HepG2 (cell line): ENCODE data around the gene CDH12. TPM values are rescaled to one million over a fixed set of nuclear protein-coding genes. Genes with fewer than 3 reads are reported as not detected.

Experiments
- ATAC-seq: fragments of 200-7000 bp; cut with Tn5 transposase; 3 replicates; pipeline ENCODE4 v1.9.1; 2020; ENCODE audit warnings: mild to moderate bottlenecking, moderate library complexity
- BruUV-seq: library from RNA; stranded (reverse); fragments of 400-500 nt; replicated peaks from 2 replicates; lab custom pipeline; 2021; lab: Mats Ljungman, UMichigan
- CTCF ChIA-PET: fragments of 300-600 bp; formaldehyde crosslinking; extraction: SDS; loops from one replicate; lab custom pipeline; 2021; ENCODE audit warnings: low total read pairs, inconsistent platforms, low intra/inter-chr PET ratio; lab: Yijun Ruan, JAX
- POLR2A ChIA-PET: fragments of 350-600 bp; sonication (Branson Sonifier 250); formaldehyde crosslinking; loops from one replicate; lab custom pipeline; 2020; ENCODE audit warnings: antibody characterized with exemption, inconsistent platforms; lab: Yijun Ruan, JAX
- DNase-seq: peaks from one replicate; pipeline ENCODE4 v3.0.0-alpha.2; 2015; ENCODE audit warnings: low spot score
- FAIRE-seq: peaks from 3 replicates; lab custom pipeline; 2011; peaks lifted over from hg19 to GRCh38; lab: Jason Lieb, UNC
- H2AFZ ChIP-seq: one replicate; pipeline ENCODE4 v1.6.1; 2011; ENCODE audit warnings: low read length, inconsistent platforms
- H3K27ac ChIP-seq: fragments of 300-600 bp; 3 replicates; pipeline ENCODE4 v1.8.0; 2011; ENCODE audit warnings: mixed run types, mild to moderate bottlenecking, mixed read lengths, low read length, inconsistent platforms; ENCODE audit not compliant: insufficient read depth; ENCODE audit errors: extremely low read length
- H3K27me3 ChIP-seq, 2 experiments: fragments of 200-600 bp in 1 of 2; 2 replicates in 1 of 2; 3 replicates in 1 of 2; pipeline versions ENCODE4 v1.6.0 to v1.8.0; 2011; ENCODE audit warnings: low read length in 2 of 2, mild to moderate bottlenecking in 2 of 2, moderate library complexity in 2 of 2, inconsistent platforms in 1 of 2; ENCODE audit not compliant: insufficient read depth in 2 of 2, control insufficient read depth in 1 of 2
- H3K36me3 ChIP-seq, 2 experiments: fragments of 200-600 bp in 1 of 2; replicated peaks in 1 of 2; 2 replicates in 1 of 2; 3 replicates in 1 of 2; pipeline versions ENCODE4 v1.5.1 to v1.8.0; 2011; ENCODE audit warnings: low read length in 2 of 2, inconsistent platforms in 1 of 2; ENCODE audit not compliant: insufficient read depth in 2 of 2, control insufficient read depth in 1 of 2
- H3K4me1 ChIP-seq: 2 replicates; pipeline ENCODE4 v1.5.1; 2012; ENCODE audit warnings: low read length, inconsistent platforms; ENCODE audit not compliant: insufficient read depth
- H3K4me2 ChIP-seq: 2 replicates; pipeline ENCODE4 v1.6.0; 2011; ENCODE audit warnings: low read depth, low read length, inconsistent platforms
- H3K4me3 ChIP-seq, 3 experiments: fragments of 200-600 bp in 1 of 3; sonication (generic), shearing (Covaris generic) in 1 of 3; replicated peaks in 1 of 3; 2 replicates each; pipeline ENCODE4 v1.5.1; 2011 to 2016; ENCODE audit warnings: low read length in 3 of 3, inconsistent platforms in 2 of 3, low read depth in 2 of 3, mild to moderate bottlenecking in 2 of 3, control low read depth in 1 of 3, mixed read lengths in 1 of 3; ENCODE audit not compliant: insufficient read depth in 1 of 3
- H3K79me2 ChIP-seq: one replicate; pipeline ENCODE4 v1.6.1; 2011; ENCODE audit warnings: low read length, inconsistent platforms; ENCODE audit not compliant: insufficient read depth
- H3K9ac ChIP-seq: 2 replicates; pipeline ENCODE4 v1.6.0; 2011; ENCODE audit warnings: mild to moderate bottlenecking, low read depth, low read length, inconsistent platforms; ENCODE audit not compliant: insufficient read depth
- H3K9me3 ChIP-seq: 2 replicates; pipeline ENCODE4 v1.5.1; 2012; ENCODE audit warnings: mild to moderate bottlenecking, low read length
- H4K20me1 ChIP-seq: 2 replicates; pipeline ENCODE4 v1.6.0; 2011; ENCODE audit warnings: inconsistent platforms, mild to moderate bottlenecking, low read length, moderate library complexity; ENCODE audit not compliant: insufficient read depth
- RBAK ChIP-seq: sonication (generic); formaldehyde crosslinking; IDR thresholded peaks from 2 replicates; pipeline ENCODE4 v1.5.1; 2020; ENCODE audit warnings: mild to moderate bottlenecking, missing genetic modification reagents
- SAFB2 ChIP-seq: sonication (generic); formaldehyde crosslinking; IDR thresholded peaks from 2 replicates; pipeline ENCODE4 v1.5.1; 2020; ENCODE audit warnings: missing genetic modification reagents, low read depth, mild to moderate bottlenecking, borderline replicate concordance
- ZNF883 ChIP-seq: sonication (generic); formaldehyde crosslinking; IDR thresholded peaks from 2 replicates; pipeline ENCODE4 v1.5.1; 2020; ENCODE audit warnings: mild to moderate bottlenecking, missing genetic modification reagents; ENCODE audit errors: not compliant biosample characterization
- WGBS: methylation state at CpG from one replicate; pipeline ENCODE4 v1.1.6; 2017; ENCODE audit warnings: low lambda C conversion rate; 5-methylcytosine and 5-hydroxymethylcytosine counted together
- in situ Hi-C: cut with HindIII; loops from 2 replicates; pipeline ENCODE4 v1.10.0; 2017; ENCODE audit warnings: low pct_unique_long_range_greater_than_20kb; ENCODE audit not compliant: extremely low pct_ligation_motif_present
- intact Hi-C: fragments of 100-400 bp; cut with micrococcal nuclease; formaldehyde crosslinking; loops from one replicate; pipeline ENCODE4 v1.10.0; 2022; ENCODE audit not compliant: unreplicated experiment
- polyA plus RNA-seq, 8 experiments: library from polyadenylated mRNA; depleted of rRNA in 3 of 8; stranded (reverse) in 7 of 8; unstranded in 1 of 8; fragments of >200 nt; fragmentation: Illumina TruSeq in 4 of 8; extraction: Trizol in 4 of 8; gene quantifications; 2 replicates each; pipeline versions ENCODE4 v1.2.1 to v1.2.3, GENCODE V29; 2011 to 2016; ENCODE audit warnings: low read depth in 4 of 8, missing spikeins in 1 of 8, mixed read lengths in 1 of 8; ENCODE audit not compliant: insufficient read depth in 1 of 8
- total RNA-seq, 5 experiments: library from RNA; depleted of rRNA; stranded (reverse); fragments of >200 nt; fragmentation: Illumina TruSeq; extraction: Trizol; gene quantifications; 2 replicates each; pipeline ENCODE4 v1.2.3, GENCODE V29; 2016; ENCODE audit warnings: low read depth in 1 of 5
- TF ChIP-seq, protein P1 (sequence below): sonication (generic); formaldehyde crosslinking; IDR thresholded peaks from 2 replicates; pipeline ENCODE4 v1.4.0; 2020; ENCODE audit warnings: missing genetic modification reagents, mild to moderate bottlenecking, borderline replicate concordance
- TF ChIP-seq, protein P2 (sequence below): sonication (generic); formaldehyde crosslinking; IDR thresholded peaks from 2 replicates; pipeline ENCODE4 v1.8.0; 2022; ENCODE audit warnings: missing genetic modification reagents, mild to moderate bottlenecking, moderate library complexity, borderline replicate concordance
- TF ChIP-seq, protein P3 (sequence below): sonication (generic); formaldehyde crosslinking; IDR thresholded peaks from 2 replicates; pipeline ENCODE4 v1.4.0; 2020; ENCODE audit warnings: missing genetic modification reagents
- TF ChIP-seq, protein P4 (sequence below): sonication (generic); formaldehyde crosslinking; IDR thresholded peaks from 2 replicates; pipeline ENCODE4 v1.4.0; 2020; ENCODE audit warnings: missing genetic modification reagents, mild to moderate bottlenecking, borderline replicate concordance

The CDH12 gene
- total and polyA plus RNA-seq, 2 of the 13 experiments (the other 11 are each of a cell fraction or from before 2014, with no cell fraction given) = not detected

DNA sequence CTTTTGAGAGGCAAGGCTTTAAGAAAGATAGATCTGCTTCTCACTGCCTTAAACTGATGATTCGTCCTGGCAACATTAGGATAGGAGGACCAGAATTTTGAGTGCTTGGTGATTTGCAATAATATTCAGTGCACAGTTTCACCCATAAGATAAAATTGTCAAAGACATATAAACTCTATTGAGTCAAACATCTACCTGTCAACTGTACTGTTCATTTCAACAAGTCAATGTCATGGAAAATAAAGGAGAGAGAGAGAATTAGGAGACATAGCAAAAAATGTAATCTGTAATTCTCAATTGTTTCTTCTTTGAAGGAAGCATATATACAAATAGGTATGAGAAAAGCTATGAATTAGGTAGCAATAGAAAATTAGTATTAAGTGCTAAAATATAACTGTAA lies 237.2 kb downstream of the CDH12 start (continued):
- TF ChIP-seq SAFB2 (CRISPR knock-in tag) = no peak
- TF ChIP-seq, all 625 proteins: peak for 0

DNA sequence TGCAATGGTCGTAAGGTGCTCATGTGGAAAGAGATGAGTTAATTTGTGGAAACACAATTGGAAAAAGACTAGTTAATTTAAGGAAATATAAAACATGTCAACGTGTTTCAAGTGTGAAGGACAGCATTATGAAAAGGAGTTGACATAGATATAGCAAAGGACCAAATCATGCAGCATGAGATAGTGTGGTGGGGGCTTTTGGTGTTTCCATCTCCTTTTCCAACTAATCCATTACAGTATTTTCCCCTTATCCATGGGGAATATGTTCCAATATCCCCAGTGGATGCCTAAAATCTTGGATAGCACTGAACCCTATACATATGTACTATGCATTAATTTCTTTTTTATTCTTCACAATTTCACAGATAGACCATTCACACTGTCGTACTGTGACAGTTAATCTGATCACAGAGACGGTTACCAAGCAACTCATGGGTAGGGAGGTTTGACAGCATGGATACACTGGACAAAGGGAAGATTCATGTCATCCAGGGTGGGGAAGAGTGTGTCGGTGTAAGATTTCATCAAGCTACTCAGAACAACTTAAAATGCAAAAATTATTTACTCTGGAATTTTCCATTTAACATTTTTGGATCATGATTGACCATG lies 238.6 kb downstream of the CDH12 start:
- FAIRE-seq (no peak), ATAC-seq (no peak), DNase-seq (no peak)
- intact Hi-C loops = no loop called here
- ChIA-PET POLR2A (no interaction called here), CTCF (no interaction called here)
- H3K79me2 ChIP-seq = no peaks in the 10 kb centered on the region
- in situ Hi-C loops = no loop called here
- H3K9ac ChIP-seq = no peak overlapping the region
- no peak overlapping the region for H3K27ac ChIP-seq
- H3K36me3 ChIP-seq = no peaks in the 10 kb centered on the region
- no peaks in the 10 kb centered on the region for H3K27me3 ChIP-seq
- H4K20me1 ChIP-seq = no peaks in the 10 kb centered on the region
- no TSS peak for BruUV-seq
- no peak overlapping the region for H3K4me2 ChIP-seq
- WGBS = under 1% methylated on average over 5 of the region's 5 CpGs
- H3K9me3 ChIP-seq = peaks cover 24% of the 10 kb centered on the region; the same call in 1 of the 2 replicates
- TF ChIP-seq ZNF883 (CRISPR knock-in tag) = no peak
- TF ChIP-seq, protein P1, sequence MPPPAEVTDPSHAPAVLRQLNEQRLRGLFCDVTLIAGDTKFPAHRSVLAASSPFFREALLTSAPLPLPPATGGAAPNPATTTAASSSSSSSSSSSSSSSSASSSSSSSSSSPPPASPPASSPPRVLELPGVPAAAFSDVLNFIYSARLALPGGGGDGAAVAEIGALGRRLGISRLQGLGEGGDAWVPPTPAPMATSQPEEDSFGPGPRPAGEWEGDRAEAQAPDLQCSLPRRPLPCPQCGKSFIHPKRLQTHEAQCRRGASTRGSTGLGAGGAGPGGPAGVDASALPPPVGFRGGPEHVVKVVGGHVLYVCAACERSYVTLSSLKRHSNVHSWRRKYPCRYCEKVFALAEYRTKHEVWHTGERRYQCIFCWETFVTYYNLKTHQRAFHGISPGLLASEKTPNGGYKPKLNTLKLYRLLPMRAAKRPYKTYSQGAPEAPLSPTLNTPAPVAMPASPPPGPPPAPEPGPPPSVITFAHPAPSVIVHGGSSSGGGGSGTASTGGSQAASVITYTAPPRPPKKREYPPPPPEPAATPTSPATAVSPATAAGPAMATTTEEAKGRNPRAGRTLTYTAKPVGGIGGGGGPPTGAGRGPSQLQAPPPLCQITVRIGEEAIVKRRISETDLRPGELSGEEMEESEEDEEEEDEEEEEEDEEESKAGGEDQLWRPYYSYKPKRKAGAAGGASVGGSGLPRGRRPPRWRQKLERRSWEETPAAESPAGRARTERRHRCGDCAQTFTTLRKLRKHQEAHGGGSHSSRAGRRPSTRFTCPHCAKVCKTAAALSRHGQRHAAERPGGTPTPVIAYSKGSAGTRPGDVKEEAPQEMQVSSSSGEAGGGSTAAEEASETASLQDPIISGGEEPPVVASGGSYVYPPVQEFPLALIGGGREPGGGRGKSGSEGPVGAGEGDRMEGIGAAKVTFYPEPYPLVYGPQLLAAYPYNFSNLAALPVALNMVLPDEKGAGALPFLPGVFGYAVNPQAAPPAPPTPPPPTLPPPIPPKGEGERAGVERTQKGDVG (CRISPR knock-in tag) = no peak
- TF ChIP-seq, protein P2, sequence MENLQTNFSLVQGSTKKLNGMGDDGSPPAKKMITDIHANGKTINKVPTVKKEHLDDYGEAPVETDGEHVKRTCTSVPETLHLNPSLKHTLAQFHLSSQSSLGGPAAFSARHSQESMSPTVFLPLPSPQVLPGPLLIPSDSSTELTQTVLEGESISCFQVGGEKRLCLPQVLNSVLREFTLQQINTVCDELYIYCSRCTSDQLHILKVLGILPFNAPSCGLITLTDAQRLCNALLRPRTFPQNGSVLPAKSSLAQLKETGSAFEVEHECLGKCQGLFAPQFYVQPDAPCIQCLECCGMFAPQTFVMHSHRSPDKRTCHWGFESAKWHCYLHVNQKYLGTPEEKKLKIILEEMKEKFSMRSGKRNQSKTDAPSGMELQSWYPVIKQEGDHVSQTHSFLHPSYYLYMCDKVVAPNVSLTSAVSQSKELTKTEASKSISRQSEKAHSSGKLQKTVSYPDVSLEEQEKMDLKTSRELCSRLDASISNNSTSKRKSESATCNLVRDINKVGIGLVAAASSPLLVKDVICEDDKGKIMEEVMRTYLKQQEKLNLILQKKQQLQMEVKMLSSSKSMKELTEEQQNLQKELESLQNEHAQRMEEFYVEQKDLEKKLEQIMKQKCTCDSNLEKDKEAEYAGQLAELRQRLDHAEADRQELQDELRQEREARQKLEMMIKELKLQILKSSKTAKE = no peak
- no peak for TF ChIP-seq RBAK (CRISPR knock-in tag)
- TF ChIP-seq, protein P3, sequence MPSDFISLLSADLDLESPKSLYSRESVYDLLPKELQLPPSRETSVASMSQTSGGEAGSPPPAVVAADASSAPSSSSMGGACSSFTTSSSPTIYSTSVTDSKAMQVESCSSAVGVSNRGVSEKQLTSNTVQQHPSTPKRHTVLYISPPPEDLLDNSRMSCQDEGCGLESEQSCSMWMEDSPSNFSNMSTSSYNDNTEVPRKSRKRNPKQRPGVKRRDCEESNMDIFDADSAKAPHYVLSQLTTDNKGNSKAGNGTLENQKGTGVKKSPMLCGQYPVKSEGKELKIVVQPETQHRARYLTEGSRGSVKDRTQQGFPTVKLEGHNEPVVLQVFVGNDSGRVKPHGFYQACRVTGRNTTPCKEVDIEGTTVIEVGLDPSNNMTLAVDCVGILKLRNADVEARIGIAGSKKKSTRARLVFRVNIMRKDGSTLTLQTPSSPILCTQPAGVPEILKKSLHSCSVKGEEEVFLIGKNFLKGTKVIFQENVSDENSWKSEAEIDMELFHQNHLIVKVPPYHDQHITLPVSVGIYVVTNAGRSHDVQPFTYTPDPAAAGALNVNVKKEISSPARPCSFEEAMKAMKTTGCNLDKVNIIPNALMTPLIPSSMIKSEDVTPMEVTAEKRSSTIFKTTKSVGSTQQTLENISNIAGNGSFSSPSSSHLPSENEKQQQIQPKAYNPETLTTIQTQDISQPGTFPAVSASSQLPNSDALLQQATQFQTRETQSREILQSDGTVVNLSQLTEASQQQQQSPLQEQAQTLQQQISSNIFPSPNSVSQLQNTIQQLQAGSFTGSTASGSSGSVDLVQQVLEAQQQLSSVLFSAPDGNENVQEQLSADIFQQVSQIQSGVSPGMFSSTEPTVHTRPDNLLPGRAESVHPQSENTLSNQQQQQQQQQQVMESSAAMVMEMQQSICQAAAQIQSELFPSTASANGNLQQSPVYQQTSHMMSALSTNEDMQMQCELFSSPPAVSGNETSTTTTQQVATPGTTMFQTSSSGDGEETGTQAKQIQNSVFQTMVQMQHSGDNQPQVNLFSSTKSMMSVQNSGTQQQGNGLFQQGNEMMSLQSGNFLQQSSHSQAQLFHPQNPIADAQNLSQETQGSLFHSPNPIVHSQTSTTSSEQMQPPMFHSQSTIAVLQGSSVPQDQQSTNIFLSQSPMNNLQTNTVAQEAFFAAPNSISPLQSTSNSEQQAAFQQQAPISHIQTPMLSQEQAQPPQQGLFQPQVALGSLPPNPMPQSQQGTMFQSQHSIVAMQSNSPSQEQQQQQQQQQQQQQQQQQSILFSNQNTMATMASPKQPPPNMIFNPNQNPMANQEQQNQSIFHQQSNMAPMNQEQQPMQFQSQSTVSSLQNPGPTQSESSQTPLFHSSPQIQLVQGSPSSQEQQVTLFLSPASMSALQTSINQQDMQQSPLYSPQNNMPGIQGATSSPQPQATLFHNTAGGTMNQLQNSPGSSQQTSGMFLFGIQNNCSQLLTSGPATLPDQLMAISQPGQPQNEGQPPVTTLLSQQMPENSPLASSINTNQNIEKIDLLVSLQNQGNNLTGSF (CRISPR knock-in tag) = no peak
- TF ChIP-seq, protein P4, sequence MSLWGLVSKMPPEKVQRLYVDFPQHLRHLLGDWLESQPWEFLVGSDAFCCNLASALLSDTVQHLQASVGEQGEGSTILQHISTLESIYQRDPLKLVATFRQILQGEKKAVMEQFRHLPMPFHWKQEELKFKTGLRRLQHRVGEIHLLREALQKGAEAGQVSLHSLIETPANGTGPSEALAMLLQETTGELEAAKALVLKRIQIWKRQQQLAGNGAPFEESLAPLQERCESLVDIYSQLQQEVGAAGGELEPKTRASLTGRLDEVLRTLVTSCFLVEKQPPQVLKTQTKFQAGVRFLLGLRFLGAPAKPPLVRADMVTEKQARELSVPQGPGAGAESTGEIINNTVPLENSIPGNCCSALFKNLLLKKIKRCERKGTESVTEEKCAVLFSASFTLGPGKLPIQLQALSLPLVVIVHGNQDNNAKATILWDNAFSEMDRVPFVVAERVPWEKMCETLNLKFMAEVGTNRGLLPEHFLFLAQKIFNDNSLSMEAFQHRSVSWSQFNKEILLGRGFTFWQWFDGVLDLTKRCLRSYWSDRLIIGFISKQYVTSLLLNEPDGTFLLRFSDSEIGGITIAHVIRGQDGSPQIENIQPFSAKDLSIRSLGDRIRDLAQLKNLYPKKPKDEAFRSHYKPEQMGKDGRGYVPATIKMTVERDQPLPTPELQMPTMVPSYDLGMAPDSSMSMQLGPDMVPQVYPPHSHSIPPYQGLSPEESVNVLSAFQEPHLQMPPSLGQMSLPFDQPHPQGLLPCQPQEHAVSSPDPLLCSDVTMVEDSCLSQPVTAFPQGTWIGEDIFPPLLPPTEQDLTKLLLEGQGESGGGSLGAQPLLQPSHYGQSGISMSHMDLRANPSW (CRISPR knock-in tag) = no peak
- no peaks in the 10 kb centered on the region for H3K4me1 ChIP-seq
- H2AFZ ChIP-seq = no peak overlapping the region
- H3K4me3 ChIP-seq = no peak overlapping the region
